T-helper 17 cell (primary cell): ENCODE data around the gene C16orf89. TPM values are rescaled to one million over a fixed set of nuclear protein-coding genes. Genes with fewer than 3 reads are reported as not detected.
"Not testable (repeated sequence)": the region's sequence is repeated elsewhere in the genome, so short reads cannot be mapped to it uniquely, and the experiment has no call there.

ENCODE experiments used
- ATAC-seq: fragments of 150-1000 bp; cut with Tn5 transposase; 2 replicates; pipeline ENCODE4 v1.10.0; 2021; ENCODE audit warnings: mild to moderate bottlenecking, moderate library complexity
- DNase-seq, 3 donors: peaks; one replicate each; pipeline versions ENCODE4 v3.0.0 to v3.0.0-alpha.2; 2020 to 2021
- H3K9me3 ChIP-seq: one replicate; pipeline ENCODE4 v1.7.0; 2013; ENCODE audit warnings: low read length, mild to moderate bottlenecking; ENCODE audit not compliant: control insufficient read depth, poor library complexity, severe bottlenecking
- H3K27ac Mint-ChIP-seq: one replicate; pipeline ENCODE4 v1.8.0; 2022; ENCODE audit warnings: mild to moderate bottlenecking, moderate library complexity, mixed read lengths
- H3K27me3 Mint-ChIP-seq: one replicate; pipeline ENCODE4 v1.8.0; 2022; ENCODE audit warnings: mixed read lengths
- H3K36me3 Mint-ChIP-seq: one replicate; pipeline ENCODE4 v1.8.0; 2022; ENCODE audit warnings: low read depth, mixed read lengths
- H3K4me1 Mint-ChIP-seq: one replicate; pipeline ENCODE4 v1.8.0; 2022; ENCODE audit warnings: mild to moderate bottlenecking, mixed read lengths
- H3K4me3 Mint-ChIP-seq: one replicate; pipeline ENCODE4 v1.8.0; 2022; ENCODE audit warnings: mild to moderate bottlenecking, moderate library complexity, mixed read lengths
- total RNA-seq, 4 donors: library from RNA in 2 of 4; stranded (reverse) in 2 of 4; gene quantifications; one replicate each; pipeline ENCODE4 v1.2.3 and lab custom pipeline; 2022 to 2026

The C16orf89 gene
- total RNA-seq, 2 donors from 2014 or later: not detected

GRCh38 chr16:5077304-5077703, 11.5 kb upstream of the C16orf89 start:
- Mint-ChIP-seq H3K4me3 (no peak overlapping the region), H3K36me3 (peaks cover 4% of the 10 kb centered on the region), H3K27ac (no peak overlapping the region), H3K4me1 (peaks cover 7% of the 10 kb centered on the region), H3K27me3 (no peaks in the 10 kb centered on the region)
- no peak for ATAC-seq
- no peaks in the 10 kb centered on the region for H3K9me3 ChIP-seq
- no peak for DNase-seq

GRCh38 chr16:5075637-5076036, 9.9 kb upstream of the C16orf89 start:
- Mint-ChIP-seq H3K27me3 (no peaks in the 10 kb centered on the region), H3K4me1 (peaks cover 16% of the 10 kb centered on the region), H3K4me3 (no peak overlapping the region), H3K36me3 (peaks cover 4% of the 10 kb centered on the region), H3K27ac (no peak overlapping the region)
- DNase-seq: no peak
- no peak for ATAC-seq
- no peaks in the 10 kb centered on the region for H3K9me3 ChIP-seq

GRCh38 chr16:5073771-5074170, 8.0 kb upstream of the C16orf89 start:
- not testable (repeated sequence) for H3K27me3 Mint-ChIP-seq, H3K36me3 Mint-ChIP-seq, DNase-seq, H3K27ac Mint-ChIP-seq, ATAC-seq, H3K4me3 Mint-ChIP-seq, H3K9me3 ChIP-seq
- peaks cover 16% of the 10 kb centered on the region for H3K4me1 Mint-ChIP-seq

DNA sequence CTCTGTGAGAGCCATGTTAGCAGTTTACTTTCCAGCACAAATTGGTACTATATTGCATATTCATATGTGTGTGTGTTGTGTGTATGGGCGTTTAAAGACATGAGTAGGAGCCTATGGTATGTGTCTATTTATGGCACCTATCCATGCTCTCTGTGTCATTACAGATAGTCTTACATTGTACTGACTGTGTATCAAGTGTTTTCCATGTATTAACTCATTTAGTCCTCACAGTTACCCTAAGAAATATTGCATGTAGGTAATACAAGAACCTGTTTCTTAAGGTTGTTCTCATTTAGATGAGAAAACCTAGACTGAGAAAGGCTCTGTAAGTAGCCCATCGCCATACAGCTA, 7.5 kb upstream of the C16orf89 start:
- Mint-ChIP-seq H3K4me1 (peaks cover 16% of the 10 kb centered on the region), H3K27me3 (no peaks in the 10 kb centered on the region), H3K36me3 (peaks cover 4% of the 10 kb centered on the region), H3K4me3 (peak overlapping the region; percentile 96), H3K27ac (no peak overlapping the region)
- ATAC-seq: no peak
- no peak for DNase-seq
- H3K9me3 ChIP-seq: no peaks in the 10 kb centered on the region

GRCh38 chr16:5072334-5073278, 6.8 kb upstream of the C16orf89 start:
- H3K27me3 Mint-ChIP-seq: no peaks in the 10 kb centered on the region
- DNase-seq (no peak), ATAC-seq (no peak)
- H3K36me3 Mint-ChIP-seq: peaks cover 4% of the 10 kb centered on the region
- H3K4me3 Mint-ChIP-seq: peak overlapping the region; percentile 96
- peaks cover 16% of the 10 kb centered on the region for H3K4me1 Mint-ChIP-seq
- no peaks in the 10 kb centered on the region for H3K9me3 ChIP-seq
- H3K27ac Mint-ChIP-seq: peak overlapping the region; percentile 97

DNA sequence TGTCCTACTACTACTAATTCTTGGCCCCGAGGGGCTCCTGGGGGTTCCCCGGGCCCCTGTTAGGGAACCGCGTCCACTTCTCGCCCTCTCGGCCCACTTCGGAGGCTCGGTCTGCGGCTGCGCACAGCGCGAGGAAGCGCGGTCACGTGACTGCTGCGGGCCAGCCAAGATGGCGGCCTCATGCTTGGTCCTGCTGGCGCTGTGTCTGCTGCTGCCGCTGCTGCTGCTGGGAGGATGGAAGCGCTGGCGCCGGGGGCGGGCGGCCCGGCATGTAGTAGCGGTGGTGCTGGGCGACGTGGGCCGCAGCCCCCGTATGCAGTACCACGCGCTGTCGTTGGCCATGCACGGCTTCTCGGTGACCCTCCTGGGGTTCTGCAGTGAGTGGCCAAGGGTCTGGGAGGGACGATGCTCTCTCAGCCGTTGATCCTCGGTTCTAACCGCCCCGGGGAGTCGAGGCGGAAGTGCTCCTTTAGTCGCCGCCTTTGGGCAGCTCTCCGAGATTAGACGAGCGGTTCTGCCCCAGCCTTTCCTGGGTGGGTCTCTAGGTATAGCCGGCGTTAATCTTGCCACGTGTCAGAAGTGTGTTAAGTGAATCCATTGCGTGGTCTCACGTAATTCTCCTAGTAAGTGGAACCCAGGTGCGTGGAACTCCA, 6.1 kb upstream of the C16orf89 start, which contains the start of gene ALG1:
ALG1 (plus strand) TSS at position 163 of the 653 bp plus-strand sequence; CDS start at position 170, 7 bp downstream.
- ATAC-seq: peak; percentile 94
- no peaks in the 10 kb centered on the region for H3K9me3 ChIP-seq
- peak within 1 kb of the TSS; percentile 97 for H3K27ac Mint-ChIP-seq
- DNase-seq: peak; percentile 82 to 84 (median 83)
- H3K4me1 Mint-ChIP-seq: peaks cover 16% of the 10 kb centered on the region
- no peaks in the 10 kb centered on the region for H3K27me3 Mint-ChIP-seq
- peak within 1 kb of the TSS; percentile 96 for H3K4me3 Mint-ChIP-seq
- peaks cover 4% of the 10 kb centered on the region for H3K36me3 Mint-ChIP-seq

DNA sequence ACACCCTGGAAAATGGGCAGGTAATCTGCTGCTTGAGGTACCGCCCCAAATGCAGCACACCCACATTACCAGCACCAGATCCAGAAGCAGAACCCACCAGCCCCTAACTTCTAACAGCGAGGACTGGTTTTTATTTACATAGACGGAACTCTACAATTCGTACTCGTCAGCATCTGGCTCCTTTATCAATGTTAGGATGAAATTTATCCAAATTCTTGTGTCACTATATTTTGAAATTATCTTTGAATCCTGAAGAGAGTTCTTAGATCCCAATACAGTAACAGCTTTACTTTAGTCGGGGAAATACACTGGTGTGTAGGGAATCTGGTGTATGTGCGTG, 5.6 kb upstream of the C16orf89 start:
- Mint-ChIP-seq H3K36me3 (peaks cover 4% of the 10 kb centered on the region), H3K27ac (peak overlapping the region; percentile 97), H3K4me1 (peaks cover 16% of the 10 kb centered on the region), H3K27me3 (no peaks in the 10 kb centered on the region), H3K4me3 (peak overlapping the region; percentile 96)
- ATAC-seq (no peak), DNase-seq (no peak)
- no peaks in the 10 kb centered on the region for H3K9me3 ChIP-seq

DNA sequence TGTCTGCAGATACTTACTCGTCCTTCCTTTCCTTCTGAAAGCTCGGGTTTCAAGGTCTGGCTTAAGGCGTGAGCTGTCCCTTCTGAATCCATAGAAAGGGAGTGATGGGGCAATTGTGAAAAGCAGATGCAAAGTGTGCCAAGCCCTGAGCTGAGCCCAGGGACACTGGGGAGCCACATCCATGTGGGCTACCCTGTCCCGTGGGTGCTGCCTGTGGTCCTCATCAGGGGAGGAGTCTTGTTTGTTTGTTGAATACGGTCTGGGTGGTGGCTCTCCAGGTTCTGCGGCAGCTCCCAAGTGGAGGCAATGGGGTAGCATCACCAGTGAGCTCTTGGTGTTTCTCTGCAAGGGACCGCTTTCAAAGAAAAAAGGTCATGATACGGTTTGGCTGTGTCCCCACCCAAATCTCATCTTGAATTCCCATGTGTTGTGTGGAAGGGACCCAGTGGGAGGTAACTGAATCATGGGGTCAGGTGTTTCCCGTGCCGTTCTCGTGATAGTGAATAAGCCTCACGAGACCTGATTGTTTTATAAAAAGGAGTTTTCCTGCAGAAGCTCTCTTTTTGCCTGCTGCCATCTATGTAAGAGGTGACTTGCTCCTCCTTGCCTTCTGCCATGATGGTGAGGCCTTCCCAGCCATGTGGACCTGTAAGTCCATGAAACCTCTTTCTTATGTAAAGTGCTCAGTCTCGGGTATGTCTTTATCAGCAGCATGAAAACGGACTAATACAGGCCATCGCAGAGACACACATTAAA, 4.9 kb upstream of the C16orf89 start:
- no peak for ATAC-seq
- no peaks in the 10 kb centered on the region for H3K9me3 ChIP-seq
- peaks cover 4% of the 10 kb centered on the region for H3K36me3 Mint-ChIP-seq
- DNase-seq: no peak
- H3K27me3 Mint-ChIP-seq: no peaks in the 10 kb centered on the region
- H3K4me1 Mint-ChIP-seq: peaks cover 16% of the 10 kb centered on the region
- peak overlapping the region; percentile 97 for H3K27ac Mint-ChIP-seq
- peak overlapping the region; percentile 45 for H3K4me3 Mint-ChIP-seq

- H3K27me3 Mint-ChIP-seq: no peaks in the 10 kb centered on the region
- peak overlapping the region; percentile 45 for H3K4me3 Mint-ChIP-seq
- peaks cover 16% of the 10 kb centered on the region for H3K4me1 Mint-ChIP-seq
- no peak for ATAC-seq
- no peaks in the 10 kb centered on the region for H3K36me3 Mint-ChIP-seq
- peak overlapping the region; percentile 97 for H3K27ac Mint-ChIP-seq
- no peaks in the 10 kb centered on the region for H3K9me3 ChIP-seq
- no peak for DNase-seq
Observed at GRCh38 chr16:5069854-5070253, 4.1 kb upstream of the C16orf89 start.

DNA sequence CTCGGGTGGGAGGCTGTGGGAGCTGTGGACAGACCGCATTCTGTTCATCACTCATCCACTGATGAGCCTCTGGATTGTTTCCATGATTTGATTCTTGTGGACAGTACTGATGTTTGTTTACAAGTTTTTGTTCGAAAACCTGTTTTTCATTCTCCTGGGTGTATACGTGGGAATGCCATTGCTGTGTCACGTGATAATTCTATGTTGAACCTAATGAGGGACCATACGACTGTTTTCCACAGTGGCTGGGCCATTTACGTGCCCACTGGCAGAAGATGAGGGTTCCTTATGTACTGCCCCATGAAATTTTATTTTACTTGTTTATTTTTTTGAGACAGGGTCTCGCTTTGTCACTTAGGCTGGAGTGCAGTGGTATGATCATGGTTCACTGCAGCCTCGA, 3.3 kb upstream of the C16orf89 start:
- peaks cover 16% of the 10 kb centered on the region for H3K4me1 Mint-ChIP-seq
- no peak overlapping the region for H3K27ac Mint-ChIP-seq
- no peaks in the 10 kb centered on the region for H3K36me3 Mint-ChIP-seq
- H3K27me3 Mint-ChIP-seq: no peaks in the 10 kb centered on the region
- no peak overlapping the region for H3K4me3 Mint-ChIP-seq
- ATAC-seq (no peak), DNase-seq (no peak)
- no peaks in the 10 kb centered on the region for H3K9me3 ChIP-seq

DNA sequence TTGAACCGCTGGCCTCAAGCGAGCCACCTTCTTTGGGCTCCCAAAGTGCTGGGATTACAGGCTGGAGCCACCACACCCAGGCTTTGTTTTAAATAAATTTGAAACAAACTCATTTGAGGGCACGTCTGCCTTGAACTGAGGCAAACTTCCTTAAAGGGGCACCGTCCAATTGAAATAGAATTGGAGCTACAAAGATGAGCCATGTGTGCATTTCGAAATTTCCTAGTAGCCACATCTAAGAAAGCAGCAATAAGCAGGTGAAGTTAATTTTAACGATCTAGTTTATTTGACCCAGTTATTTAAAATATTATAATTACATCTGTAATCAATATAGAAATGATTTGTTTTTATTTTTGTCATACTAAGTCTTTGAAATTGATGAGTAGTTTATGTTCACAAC, 755 bp upstream of the C16orf89 start:
- Mint-ChIP-seq H3K27ac (no peak overlapping the region), H3K4me1 (peaks cover 10% of the 10 kb centered on the region), H3K4me3 (no peak overlapping the region), H3K27me3 (peaks cover 9% of the 10 kb centered on the region), H3K36me3 (no peaks in the 10 kb centered on the region)
- H3K9me3 ChIP-seq: no peaks in the 10 kb centered on the region
- no peak for DNase-seq
- ATAC-seq: no peak

GRCh38 chr16:5065326-5065725, 430 bp downstream of the C16orf89 start:
- no peaks in the 10 kb centered on the region for H3K9me3 ChIP-seq
- peaks cover 9% of the 10 kb centered on the region for H3K27me3 Mint-ChIP-seq
- peaks cover 4% of the 10 kb centered on the region for H3K4me1 Mint-ChIP-seq
- H3K36me3 Mint-ChIP-seq: no peaks in the 10 kb centered on the region
- ATAC-seq (no peak), DNase-seq (no peak)
- H3K27ac Mint-ChIP-seq: no peak overlapping the region
- H3K4me3 Mint-ChIP-seq: no peak overlapping the region

- DNase-seq (no peak), ATAC-seq (no peak)
- H3K9me3 ChIP-seq: no peaks in the 10 kb centered on the region
- Mint-ChIP-seq H3K36me3 (no peaks in the 10 kb centered on the region), H3K4me3 (no peak overlapping the region), H3K27ac (no peak overlapping the region), H3K27me3 (peaks cover 9% of the 10 kb centered on the region), H3K4me1 (peaks cover 4% of the 10 kb centered on the region)
Observed at GRCh38 chr16:5064915-5065314, 841 bp downstream of the C16orf89 start.
